Pancreas (tissue), 10 donors: ENCODE data around the gene TNNT1. TPM values are rescaled to one million over a fixed set of nuclear protein-coding genes. Genes with fewer than 3 reads are reported as not detected.
"Not testable (repeated sequence)": the region's sequence is repeated elsewhere in the genome, so short reads cannot be mapped to it uniquely, and the experiment has no call there.

Experiments
- ATAC-seq, 4 donors: fragments of 200-7000 bp; cut with Tn5 transposase; one replicate each; pipeline versions ENCODE4 v1.8.0 to v1.9.1; 2020; ENCODE audit warnings: mild to moderate bottlenecking in 4 of 4, moderate library complexity in 4 of 4
- DNase-seq, 6 donors: peaks; one replicate each; pipeline ENCODE4 v3.0.0-alpha.2; 2020
- FAIRE-seq: peaks from 2 replicates; lab custom pipeline; 2012; peaks lifted over from hg19 to GRCh38; lab: Jason Lieb, UNC
- H3K27ac ChIP-seq, 4 donors: fragments of 200-600 bp; sonication (generic); 1 replicate in 3 of 4; 2 replicates in 1 of 4; pipeline versions ENCODE4 v1.5.0 to v1.8.0; 2020
- H3K27me3 ChIP-seq, 4 donors: fragments of 200-600 bp; one replicate each; pipeline ENCODE4 v1.8.0; 2021
- H3K36me3 ChIP-seq, 3 donors: fragments of 200-600 bp; sonication (generic) in 1 of 3; one replicate each; pipeline versions ENCODE4 v1.5.0 to v1.8.0; 2020 to 2021
- H3K4me1 ChIP-seq, 3 donors: fragments of 200-600 bp; one replicate each; pipeline ENCODE4 v1.8.0; 2021
- H3K4me3 ChIP-seq, 4 donors: fragments of 200-600 bp; sonication (generic) in 2 of 4; one replicate each; pipeline versions ENCODE4 v1.5.0 to v1.8.0; 2020 to 2021
- H3K9me3 ChIP-seq, 4 donors: fragments of 200-600 bp; one replicate each; pipeline ENCODE4 v1.8.0; 2021
- CTCF ChIP-seq, 4 donors: fragments of 200-600 bp; sonication (generic) in 3 of 4; IDR thresholded peaks; one replicate each; pipeline versions ENCODE4 v1.5.0 to v1.8.0; 2021; ENCODE audit warnings: antibody characterized with exemption in 4 of 4
- WGBS, 2 donors: extraction: QIAGEN DNeasy Blood & Tissue Kit; methylation state at CpG; one replicate each; pipeline ENCODE4 v1.1.7; 2013; 5-methylcytosine and 5-hydroxymethylcytosine counted together
- intact Hi-C, 3 donors: fragments of 100-400 bp; cut with DNase I; formaldehyde crosslinking; loops; one replicate each; pipeline versions ENCODE4 v1.11.1 to v1.14.2; 2022
- polyA plus RNA-seq, 2 donors: library from polyadenylated mRNA; stranded (reverse); fragments of 200-250 nt; gene quantifications; one replicate each; pipeline ENCODE4 v1.2.3, GENCODE V29; 2013
- total RNA-seq, 6 donors: library from RNA; stranded (reverse); fragmentation: NEBNext Ultra II Directional in 4 of 6; extraction: Animal tissue kit (Norgen Biotek cat#: 25700) in 4 of 6; gene quantifications; one replicate each; pipeline versions ENCODE4 v1.2.1 to v1.2.4, GENCODE V29; 2021 to 2023
- donor health status: healthy with polysubstance abuse.
- donor health status: DM: no; HTN: no; CAD: no; lungs with moderate emphysema.
- donor health status: DM: no; HTN: no; CAD: no.
- donor health status: control.
- donor health status: control.
- donor health status: Bipolar disorder and iron deficiency.
- donor health status: DM: yes; HTN: yes; CAD: no.
- donor health status: DM: no; HTN: no; CAD: no.
- donor health status: DM: no; HTN: no; CAD: no.
- donor health status: DM: yes; HTN: yes; CAD: no.

Gene TNNT1
- total and polyA plus RNA-seq, 8 donors = 0.54 to 4.0 TPM; not detected in 6

GRCh38 chr19:55158423-55158822, 9.4 kb upstream of the TNNT1 start:
- FAIRE-seq = no peak
- H3K27me3 ChIP-seq = peaks cover 0 to 15% (median 6%) of the 10 kb centered on the region in 4 donors
- no peak for DNase-seq
- no peaks in the 10 kb centered on the region for H3K36me3 ChIP-seq
- no peak overlapping the region for H3K27ac ChIP-seq
- 47 to 63% methylated on average over 4 of the region's 4 CpGs for WGBS, 2 donors
- TF ChIP-seq CTCF (IDR thresholded peaks at IDR 0.05) = no peak
- no peak for ATAC-seq
- H3K4me3 ChIP-seq = no peak overlapping the region
- no peaks in the 10 kb centered on the region for H3K9me3 ChIP-seq
- peaks cover 0 to 4% (median 0%) of the 10 kb centered on the region in 3 donors for H3K4me1 ChIP-seq
- intact Hi-C loops = no loop called here

- no peak for FAIRE-seq
- 16 to 21% methylated on average over 29 to 39 of the region's 39 CpGs for WGBS, 2 donors
- DNase-seq = no peak
Measured at GRCh38 chr19:55157064-55157908, 8.3 kb upstream of the TNNT1 start, which contains the start of gene TNNI3. TSS of gene TNNI3 (minus strand) at chr19:55157732. CDS start at chr19:55157589, 143 bp downstream.

GRCh38 chr19:55156202-55157063, 7.4 kb upstream of the TNNT1 start:
- Histone ChIP-seq H3K4me3 (peak overlapping the region in 2 of 4 donors; percentile 12 to 30), H3K36me3 (no peaks in the 10 kb centered on the region), H3K27me3 (peaks cover 0 to 4% (median 0%) of the 10 kb centered on the region in 4 donors), H3K4me1 (peaks cover 0 to 4% (median 0%) of the 10 kb centered on the region in 3 donors), H3K27ac (no peak overlapping the region), H3K9me3 (no peaks in the 10 kb centered on the region)
- WGBS, 2 donors = 4 to 5% methylated on average over 52 of the region's 52 CpGs
- DNase-seq (peak; percentile 43 to 86 (median 80)), FAIRE-seq (no peak), ATAC-seq (peak; percentile 29 to 89 (median 56))
- intact Hi-C loops = no loop called here
- no peak for TF ChIP-seq CTCF (IDR thresholded peaks at IDR 0.05)

More at GRCh38 chr19:55157064-55157908, 8.3 kb upstream of the TNNT1 start, which contains the start of gene TNNI3:
- intact Hi-C loops = no loop called here
- TF ChIP-seq CTCF (IDR thresholded peaks at IDR 0.05) = no peak
- Histone ChIP-seq H3K27me3 (peaks cover 0 to 12% (median 3%) of the 10 kb centered on the region in 4 donors), H3K27ac (no peak within 1 kb of the TSS), H3K4me1 (peaks cover 0 to 4% (median 0%) of the 10 kb centered on the region in 3 donors), H3K36me3 (no peaks in the 10 kb centered on the region), H3K4me3 (no peak within 1 kb of the TSS), H3K9me3 (no peaks in the 10 kb centered on the region)
- no peak for ATAC-seq

GRCh38 chr19:55155784-55156183, 6.8 kb upstream of the TNNT1 start:
- peak overlapping the region in 2 of 4 donors; percentile 12 to 30 for H3K4me3 ChIP-seq
- H3K27me3 ChIP-seq, H3K27ac ChIP-seq, intact Hi-C loops, H3K9me3 ChIP-seq, DNase-seq, ATAC-seq, H3K4me1 ChIP-seq, FAIRE-seq, H3K36me3 ChIP-seq: not testable (repeated sequence)
- 3 to 6% methylated on average over 5 of the region's 5 CpGs for WGBS, 2 donors

- DNase-seq (no peak), ATAC-seq (no peak), FAIRE-seq (no peak)
- no peak for TF ChIP-seq CTCF (IDR thresholded peaks at IDR 0.05)
- Histone ChIP-seq H3K27me3 (no peaks in the 10 kb centered on the region), H3K36me3 (no peaks in the 10 kb centered on the region), H3K27ac (no peak overlapping the region), H3K9me3 (no peaks in the 10 kb centered on the region), H3K4me3 (no peak overlapping the region), H3K4me1 (peaks cover 0 to 4% (median 0%) of the 10 kb centered on the region in 3 donors)
- WGBS, 2 donors = 70 to 78% methylated on average over 12 of the region's 12 CpGs
- intact Hi-C loops = no loop called here
Measured at GRCh38 chr19:55153652-55154264, 4.8 kb upstream of the TNNT1 start.
